H1 (cell line): ENCODE data around the gene HSH2D. TPM values are rescaled to one million over a fixed set of nuclear protein-coding genes. Genes with fewer than 3 reads are reported as not detected.
A peak's percentile ranks its signal among the peaks of the same experiment; 100 is the strongest.

ENCODE experiments used
- CTCF ChIA-PET: fragments of 300-600 bp; sonication (Branson Sonifier 250); formaldehyde crosslinking; loops from one replicate; lab custom pipeline; 2021; ENCODE audit not compliant: partially characterized antibody; lab: Charles Lee
- POLR2A ChIA-PET: fragments of 300-600 bp; sonication (Branson Sonifier 250); formaldehyde crosslinking; loops from one replicate; lab custom pipeline; 2021; ENCODE audit warnings: inconsistent platforms; ENCODE audit not compliant: partially characterized antibody; lab: Charles Lee
- DNase-seq, 2 experiments: peaks; one replicate each; pipeline versions ENCODE4 v3.0.0 to v3.0.0-alpha.2; 2010 to 2022; ENCODE audit warnings: low spot score in 2 of 2, low read depth in 1 of 2, mixed read lengths in 1 of 2
- FAIRE-seq: peaks from 2 replicates; lab custom pipeline; 2011; peaks lifted over from hg19 to GRCh38; lab: Jason Lieb, UNC
- H2AFZ ChIP-seq: 2 replicates; pipeline ENCODE4 v1.8.1; 2012; ENCODE audit warnings: low read length, inconsistent platforms
- H2AK5ac ChIP-seq: 2 replicates; pipeline ENCODE4 v1.6.1; 2013; ENCODE audit warnings: low read depth, low read length
- H2BK120ac ChIP-seq: replicated peaks from 2 replicates; pipeline ENCODE3; 2013; ENCODE audit warnings: low read depth, low read length, inconsistent platforms
- H2BK12ac ChIP-seq: 2 replicates; pipeline ENCODE4 v1.6.1; 2013; ENCODE audit warnings: low read depth, low read length
- H2BK15ac ChIP-seq: 2 replicates; pipeline ENCODE4 v1.6.1; 2013; ENCODE audit warnings: low read length
- H2BK20ac ChIP-seq: 2 replicates; pipeline ENCODE4 v1.6.1; 2013; ENCODE audit warnings: low read length
- H2BK5ac ChIP-seq: 2 replicates; pipeline ENCODE4 v1.6.1; 2013; ENCODE audit warnings: low read depth, low read length
- H3K14ac ChIP-seq: 2 replicates; pipeline ENCODE4 v1.6.1; 2013; ENCODE audit warnings: inconsistent platforms; ENCODE audit not compliant: insufficient read length
- H3K18ac ChIP-seq: 2 replicates; pipeline ENCODE4 v1.6.1; 2013; ENCODE audit warnings: low read length; ENCODE audit errors: extremely low read depth
- H3K23ac ChIP-seq: 2 replicates; pipeline ENCODE4 v1.6.1; 2013; ENCODE audit warnings: inconsistent platforms; ENCODE audit not compliant: insufficient read length
- H3K23me2 ChIP-seq: 2 replicates; pipeline ENCODE4 v1.6.1; 2013; ENCODE audit warnings: low read depth, low read length
- H3K27ac ChIP-seq: 2 replicates; pipeline ENCODE4 v1.6.1; 2011; ENCODE audit warnings: low read depth, low read length, inconsistent platforms
- H3K27me3 ChIP-seq, 4 experiments: replicated peaks in 1 of 4; 1 replicate in 1 of 4; 2 replicates in 3 of 4; pipeline versions ENCODE4 v1.6.1 to v1.8.1; 2011 to 2013; ENCODE audit warnings: low read length in 3 of 4, mild to moderate bottlenecking in 3 of 4, inconsistent platforms in 2 of 4, mixed read lengths in 2 of 4, moderate library complexity in 1 of 4; ENCODE audit not compliant: control insufficient read depth in 3 of 4, insufficient read depth in 3 of 4; ENCODE audit errors: extremely low read depth in 1 of 4
- H3K36me3 ChIP-seq, 4 experiments: 2 replicates each; pipeline versions ENCODE4 v1.6.1 to v1.8.1; 2011 to 2013; ENCODE audit warnings: mild to moderate bottlenecking in 4 of 4, low read length in 3 of 4, moderate library complexity in 2 of 4, control low read depth in 1 of 4, inconsistent platforms in 1 of 4; ENCODE audit not compliant: insufficient read depth in 4 of 4, control insufficient read depth in 2 of 4
- H3K4ac ChIP-seq: replicated peaks from 2 replicates; pipeline ENCODE3; 2013; ENCODE audit warnings: low read length, low read depth, mixed read lengths, inconsistent platforms; ENCODE audit not compliant: insufficient read length
- H3K4me1 ChIP-seq, 4 experiments: replicated peaks in 1 of 4; 1 replicate in 1 of 4; 2 replicates in 3 of 4; pipeline versions ENCODE4 v1.6.1 to v1.8.1; 2011 to 2013; ENCODE audit warnings: low read length in 3 of 4, inconsistent platforms in 2 of 4, mixed read lengths in 1 of 4; ENCODE audit not compliant: insufficient read depth in 4 of 4, control insufficient read depth in 3 of 4
- H3K4me2 ChIP-seq, 2 experiments: 2 replicates each; pipeline versions ENCODE4 v1.6.1 to v1.8.1; 2011 to 2013; ENCODE audit warnings: low read depth in 2 of 2, low read length in 2 of 2, control low read depth in 1 of 2, inconsistent platforms in 1 of 2, mild to moderate bottlenecking in 1 of 2; ENCODE audit not compliant: insufficient read depth in 1 of 2
- H3K4me3 ChIP-seq, 4 experiments: fragments of 200-600, 300-600 bp in 1 of 4; sonication (generic), shearing (Covaris generic), sonication (Bioruptor Twin) in 1 of 4; 2 replicates each; pipeline versions ENCODE4 v1.5.1 to v1.8.1; 2011 to 2016; ENCODE audit warnings: low read length in 4 of 4, low read depth in 3 of 4, control low read depth in 2 of 4, inconsistent platforms in 2 of 4, mild to moderate bottlenecking in 2 of 4, mixed read lengths in 1 of 4, moderate library complexity in 1 of 4; ENCODE audit not compliant: insufficient read depth in 2 of 4; ENCODE audit errors: extremely low read depth in 1 of 4
- H3K56ac ChIP-seq: replicated peaks from 2 replicates; pipeline ENCODE3; 2013; ENCODE audit warnings: low read depth, mild to moderate bottlenecking, mixed read lengths, low read length, inconsistent platforms; ENCODE audit not compliant: insufficient read length
- H3K79me1 ChIP-seq: 2 replicates; pipeline ENCODE4 v1.6.1; 2013; ENCODE audit warnings: low read depth, low read length, control low read depth
- H3K79me2 ChIP-seq, 2 experiments: 2 replicates each; pipeline versions ENCODE4 v1.6.1 to v1.8.1; 2012 to 2013; ENCODE audit warnings: low read length in 2 of 2, mild to moderate bottlenecking in 2 of 2, inconsistent platforms in 1 of 2; ENCODE audit not compliant: insufficient read depth in 2 of 2, control insufficient read depth in 1 of 2
- H3K9ac ChIP-seq, 4 experiments: replicated peaks in 1 of 4; 1 replicate in 1 of 4; 2 replicates in 3 of 4; pipeline versions ENCODE4 v1.6.1 to v1.8.1; 2011 to 2013; ENCODE audit warnings: low read depth in 3 of 4, low read length in 3 of 4, control low read depth in 2 of 4, mild to moderate bottlenecking in 2 of 4, moderate library complexity in 2 of 4, inconsistent platforms in 1 of 4; ENCODE audit errors: extremely low read depth in 1 of 4
- H3K9me3 ChIP-seq, 2 experiments: 2 replicates each; pipeline versions ENCODE4 v1.6.1 to v1.8.1; 2012 to 2013; ENCODE audit warnings: mild to moderate bottlenecking in 2 of 2, moderate library complexity in 2 of 2, control low read depth in 1 of 2, inconsistent platforms in 1 of 2, low read depth in 1 of 2, low read length in 1 of 2, mixed read lengths in 1 of 2; ENCODE audit not compliant: insufficient read depth in 2 of 2
- H4K20me1 ChIP-seq, 2 experiments: replicated peaks in 1 of 2; 2 replicates each; pipeline versions ENCODE3 to v1.8.1; 2011 to 2013; ENCODE audit warnings: inconsistent platforms in 2 of 2, low read length in 2 of 2, mild to moderate bottlenecking in 1 of 2; ENCODE audit not compliant: insufficient read depth in 2 of 2, control insufficient read depth in 1 of 2
- H4K5ac ChIP-seq: 2 replicates; pipeline ENCODE4 v1.6.1; 2013; ENCODE audit warnings: low read length, low read depth, mixed read lengths, inconsistent platforms; ENCODE audit not compliant: insufficient read length
- H4K8ac ChIP-seq: 2 replicates; pipeline ENCODE4 v1.8.0; 2013; ENCODE audit warnings: mild to moderate bottlenecking, moderate library complexity, low read length, inconsistent platforms; ENCODE audit not compliant: insufficient read depth; ENCODE audit errors: extremely low read depth
- H4K91ac ChIP-seq: replicated peaks from 2 replicates; pipeline ENCODE3; 2013; ENCODE audit warnings: low read length, mixed read lengths, inconsistent platforms; ENCODE audit not compliant: insufficient read length
- GTF2F1 ChIP-seq: IDR thresholded peaks from 2 replicates; pipeline ENCODE4 v1.6.1; 2012; ENCODE audit warnings: low read depth, low read length, improper control_type of control experiment, borderline replicate concordance
- KDM1A ChIP-seq: fragments of 200-600, 300-600 bp; sonication (generic); IDR thresholded peaks from 2 replicates; pipeline ENCODE4 v1.7.1; 2016; ENCODE audit warnings: mild to moderate bottlenecking, low read length, borderline replicate concordance
- KDM4A ChIP-seq: IDR thresholded peaks from one replicate; pipeline ENCODE4 v1.7.1; 2012; ENCODE audit warnings: low read depth, mild to moderate bottlenecking, moderate library complexity, low read length, inconsistent platforms; ENCODE audit not compliant: severe bottlenecking
- MAFK ChIP-seq: IDR thresholded peaks from 2 replicates; pipeline ENCODE4 v1.6.1; 2012; ENCODE audit warnings: low read depth, mild to moderate bottlenecking, improper control_type of control experiment, low read length
- PHF8 ChIP-seq: fragments of 200-600 bp; sonication (generic); conservative IDR thresholded peaks from 2 replicates; pipeline ENCODE4 v1.7.1; 2012; ENCODE audit warnings: low read depth, mild to moderate bottlenecking, inconsistent platforms, low read length, moderate library complexity
- TCF12 ChIP-seq: IDR thresholded peaks from 2 replicates; pipeline ENCODE4 v1.6.1; 2011; ENCODE audit warnings: low read depth, mild to moderate bottlenecking, low read length
- WGBS, 2 experiments: shearing (Covaris generic) in 1 of 2; methylation state at CpG; one replicate each; pipeline versions ENCODE4 v1.1.6 to v1.1.7; 2013 to 2015; ENCODE audit warnings: low lambda C conversion rate in 2 of 2, mixed read lengths in 2 of 2, inconsistent platforms in 1 of 2, low coverage in 1 of 2, missing lambda C conversion rate in 1 of 2; ENCODE audit not compliant: insufficient replicate concordance in 2 of 2, insufficient coverage in 1 of 2, insufficient read length in 1 of 2; ENCODE audit errors: extremely low coverage in 1 of 2, missing lambda C conversion rate in 1 of 2; 5-methylcytosine and 5-hydroxymethylcytosine counted together
- polyA plus RNA-seq, 7 experiments: library from polyadenylated mRNA; depleted of rRNA in 3 of 7; stranded (reverse) in 5 of 7; unstranded in 2 of 7; fragments of >200 nt in 5 of 7; fragments of 200-250 nt in 2 of 7; gene quantifications; 1 replicate in 5 of 7; 2 replicates in 1 of 7; 4 replicates in 1 of 7; pipeline versions ENCODE4 v1.2.1 to v1.2.3, GENCODE V29; 2011 to 2013; ENCODE audit warnings: missing spikeins in 2 of 7, mixed read lengths in 2 of 7
- total RNA-seq: library from RNA; stranded (reverse); fragmentation: NEBNext Ultra II Directional; extraction: Animal tissue kit (Norgen Biotek cat#: 25700); gene quantifications from 2 replicates; pipeline ENCODE4 v1.2.1, GENCODE V29; 2021

The HSH2D gene
- total and polyA plus RNA-seq, 2 of the 8 experiments (the other 6 are each of a cell fraction or from before 2014, with no cell fraction given) = 0.67 to 1.6 TPM

DNA sequence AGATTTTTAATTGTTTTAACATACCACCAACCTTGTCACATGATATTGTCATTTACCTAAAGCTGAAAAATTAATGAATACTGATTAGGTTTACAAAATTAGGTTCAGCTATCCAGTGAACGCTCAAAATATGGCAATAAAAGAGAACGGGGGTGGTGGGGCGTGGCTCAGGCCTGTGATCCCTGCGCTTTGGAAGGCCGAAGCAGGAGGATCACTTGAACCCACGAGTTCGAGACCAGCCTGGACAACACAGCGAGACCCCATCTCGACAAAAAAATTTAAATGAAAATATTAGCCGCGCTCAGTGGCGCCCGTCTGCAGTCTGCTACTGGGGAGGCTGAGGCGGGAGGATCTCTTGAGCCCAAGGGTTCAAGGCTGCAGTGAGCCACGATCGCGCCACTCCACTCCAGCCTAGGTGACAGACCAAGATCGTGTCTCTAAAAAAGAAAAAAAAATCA lies 41.2 kb downstream of the HSH2D start:
- H2BK120ac ChIP-seq = no peak overlapping the region
- H4K91ac ChIP-seq = no peak overlapping the region
- no peak overlapping the region for H2BK20ac ChIP-seq
- peaks cover 3% of the 10 kb centered on the region; the same call in 1 of the 2 replicates for H3K23me2 ChIP-seq
- H4K8ac ChIP-seq = peak overlapping the region; percentile 41; the same call in 1 of the 2 replicates
- ChIA-PET POLR2A (interaction anchor here (0.7 to 2.2 kb wide), 11 partner anchors 9 to 111 kb away, joined by 3 to 25 read pairs (median 3); partner anchors contain the start of genes AP1M1, RAB8A and TPM4), CTCF (interaction anchor here (0.6 to 3.8 kb wide), 15 partner anchors 11 to 147 kb away, joined by 3 to 23 read pairs (median 3); no protein-coding TSS in a partner anchor)
- FAIRE-seq (no peak), DNase-seq (no peak)
- no peak overlapping the region for H2BK12ac ChIP-seq
- H3K79me1 ChIP-seq = peaks cover 7% of the 10 kb centered on the region
- H3K36me3 ChIP-seq = peaks cover 0 to 13% (median 3%) of the 10 kb centered on the region in 4 experiments; a peak in 7 of 8 replicates
- H3K4me2 ChIP-seq = peak overlapping the region; percentile 69 to 70
- no peak overlapping the region for H3K56ac ChIP-seq
- 68% methylated on average over 18 of the region's 18 CpGs; no CpG with 5 or more reads in 1 of the 2 experiments for WGBS, 2 experiments
- H3K27me3 ChIP-seq = no peaks in the 10 kb centered on the region
- no peak overlapping the region for H3K4ac ChIP-seq
- H3K4me1 ChIP-seq = peaks cover 0 to 2% (median 0%) of the 10 kb centered on the region in 4 experiments; a peak in 1 of 7 replicates
- no peak overlapping the region for H2BK15ac ChIP-seq
- no peak overlapping the region for H3K27ac ChIP-seq
- H3K9ac ChIP-seq = no peak overlapping the region; a peak in 1 of 7 replicates
- H4K5ac ChIP-seq = peak overlapping the region; percentile 37
- peak overlapping the region; percentile 17 to 96 (median 81); a peak in 6 of 8 replicates for H3K4me3 ChIP-seq
- H3K79me2 ChIP-seq = peaks cover 0 to 18% of the 10 kb centered on the region in 2 experiments; a peak in 3 of 4 replicates
- TF ChIP-seq MAFK = no peak
- TF ChIP-seq TCF12 = no peak
- TF ChIP-seq PHF8 = no peak
- TF ChIP-seq GTF2F1 = no peak
- TF ChIP-seq KDM1A = peak; percentile 70; the same call in 1 of the 2 replicates
- peak; percentile 21 for TF ChIP-seq KDM4A
- H3K9me3 ChIP-seq = no peaks in the 10 kb centered on the region
- peaks cover 4 to 5% of the 10 kb centered on the region in 2 experiments for H4K20me1 ChIP-seq
- no peak overlapping the region for H3K23ac ChIP-seq
- no peak overlapping the region for H3K14ac ChIP-seq
- H2AFZ ChIP-seq = peak overlapping the region; percentile 65; the same call in 1 of the 2 replicates
- no peak overlapping the region for H2AK5ac ChIP-seq
- H2BK5ac ChIP-seq = no peak overlapping the region
- H3K18ac ChIP-seq = no peak overlapping the region
